Stimulated activated CD8-positive, alpha-beta memory T cell treated with anti-CD3 and anti-CD28 coated beads, Interleukin-2, amount 100 ng/mL, for 48 hours (primary cell): ENCODE measurements around the gene SERINC3.

ENCODE experiments used
- DNase-seq, 2 donors: peaks; one replicate each; pipeline ENCODE4 v3.0.0-alpha.2; 2020; ENCODE audit warnings: low read depth in 2 of 2

The SERINC3 gene

GRCh38 chr20:44532981-44533331 lies 11.1 kb upstream of the SERINC3 start:
- no peak for DNase-seq

DNA sequence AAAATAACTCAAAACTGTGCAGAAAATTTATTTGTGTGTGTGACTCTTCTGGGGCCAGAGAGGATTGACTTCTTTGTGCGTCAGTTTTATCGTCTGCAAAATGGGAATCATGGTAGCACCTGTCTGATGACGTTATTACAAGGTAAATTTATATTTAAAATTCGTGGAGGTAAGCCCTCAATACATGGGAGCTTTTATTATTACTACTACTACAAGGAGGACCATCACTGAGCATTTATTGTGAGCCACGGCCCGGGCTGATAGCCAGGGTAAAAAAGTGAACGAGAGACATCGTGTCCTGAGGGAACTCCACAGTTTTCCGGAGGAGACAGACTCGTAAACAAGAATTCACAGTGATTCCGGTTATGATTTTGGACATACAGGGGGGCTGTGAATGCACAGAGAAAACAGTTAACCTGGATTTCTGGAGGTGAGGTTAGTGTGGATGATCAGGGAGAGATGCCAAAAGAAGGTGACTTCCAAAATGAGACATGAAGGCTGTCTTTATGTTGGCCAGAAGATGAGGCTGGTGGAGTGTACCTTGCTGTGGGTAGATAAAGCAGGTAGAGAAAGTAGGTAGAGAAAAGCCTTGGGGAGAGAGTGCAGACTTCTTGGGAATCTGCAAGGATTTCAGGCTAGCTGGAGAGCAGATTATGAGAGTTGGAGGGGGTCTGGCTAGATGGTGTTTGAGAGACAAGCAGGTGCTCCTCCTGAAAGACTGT lies 10.6 kb upstream of the SERINC3 start:
- DNase-seq, result no peak

DNA sequence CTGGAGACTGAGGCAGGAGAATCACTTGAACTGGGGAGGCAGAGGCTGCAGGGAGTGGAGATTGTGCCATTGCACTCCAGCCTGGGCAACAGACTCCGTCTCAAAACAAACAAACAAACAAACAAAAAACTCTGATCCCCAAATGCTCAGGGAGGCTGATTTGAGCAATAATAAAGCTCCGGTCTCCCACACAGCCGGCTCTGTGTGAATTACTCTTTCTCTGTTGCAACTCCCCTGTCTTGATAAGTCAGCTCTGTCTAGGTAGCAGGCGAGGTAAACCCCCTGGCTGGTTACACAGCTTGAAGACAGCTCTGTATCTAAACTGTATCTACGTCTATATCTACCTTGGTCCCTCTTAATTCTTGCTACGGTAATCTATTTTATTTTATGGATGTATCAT lies 6.4 kb upstream of the SERINC3 start:
- no peak for DNase-seq

- no peak for DNase-seq
These were observed 5.9 kb upstream of the SERINC3 start for GRCh38 chr20:44527716-44528199.

DNA sequence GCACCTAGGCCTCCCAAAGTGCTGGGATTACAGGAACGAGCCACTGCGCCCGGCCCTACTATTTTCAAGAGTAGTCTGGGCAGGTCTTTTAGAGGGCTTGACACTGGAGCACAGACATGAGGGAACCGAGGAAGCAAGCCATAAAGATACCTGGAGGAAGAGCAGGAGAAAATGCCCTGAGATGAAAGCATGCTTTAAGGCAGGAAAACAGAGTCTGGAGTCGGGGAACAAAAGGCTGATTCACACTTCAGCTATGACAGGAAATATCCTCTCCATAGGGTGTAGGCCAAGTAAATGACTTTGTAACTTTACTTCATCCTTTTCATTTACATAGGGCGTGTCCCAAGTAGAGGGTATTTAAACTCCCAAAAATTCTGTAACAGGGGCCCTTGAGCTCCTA lies 4.3 kb upstream of the SERINC3 start:
- no peak for DNase-seq

- no peak for DNase-seq
These were observed 1.9 kb upstream of the SERINC3 start for GRCh38 chr20:44523746-44524145.

GRCh38 chr20:44522841-44523240 lies 971 bp upstream of the SERINC3 start:
- DNase-seq, result no peak

- DNase-seq, result no peak
These were observed 989 bp downstream of the SERINC3 start for GRCh38 chr20:44520881-44521280.

- no peak for DNase-seq
These were observed 3.6 kb downstream of the SERINC3 start for GRCh38 chr20:44518248-44518647.

- no peak for DNase-seq
These were observed 4.4 kb downstream of the SERINC3 start for GRCh38 chr20:44517454-44517853.

DNA sequence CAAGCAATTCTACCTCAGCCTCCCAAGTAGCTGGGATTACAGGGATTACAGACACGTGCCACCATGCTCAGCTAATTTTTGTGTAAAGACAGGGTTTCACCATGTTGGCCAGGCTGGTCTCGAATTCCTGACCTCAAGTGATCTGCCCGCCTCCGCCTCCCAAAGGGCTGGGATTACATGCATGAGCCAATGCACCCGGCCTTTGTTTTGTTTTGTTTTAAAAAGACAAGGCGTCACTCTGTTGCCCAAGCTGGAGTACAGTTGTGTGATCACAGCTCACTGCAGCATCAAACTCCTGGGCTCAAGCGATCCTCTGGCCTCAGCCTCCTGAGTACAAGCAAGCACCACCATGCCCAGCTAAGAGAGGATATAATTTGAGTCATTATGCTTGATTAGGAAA lies 5.4 kb downstream of the SERINC3 start:
- DNase-seq, result no peak

DNA sequence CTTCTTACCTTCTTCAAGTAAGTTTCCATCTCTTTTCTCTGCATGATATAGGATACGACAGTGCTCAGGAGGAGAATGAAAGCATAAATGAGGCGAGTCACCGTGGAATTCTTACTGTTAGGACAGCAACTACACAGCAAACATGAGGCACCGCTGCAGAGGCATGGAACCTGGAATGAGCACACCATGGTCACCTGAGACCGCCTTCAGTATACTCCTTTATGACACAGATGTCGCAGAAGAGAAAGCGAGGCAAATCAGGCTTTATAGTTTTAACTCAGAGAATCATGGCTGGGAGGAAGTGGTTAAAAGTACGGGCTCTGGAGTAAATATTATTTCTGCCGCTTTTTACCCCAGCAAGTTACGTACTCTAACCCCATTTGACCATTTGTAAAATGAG lies 8.0 kb downstream of the SERINC3 start:
- no peak for DNase-seq

DNA sequence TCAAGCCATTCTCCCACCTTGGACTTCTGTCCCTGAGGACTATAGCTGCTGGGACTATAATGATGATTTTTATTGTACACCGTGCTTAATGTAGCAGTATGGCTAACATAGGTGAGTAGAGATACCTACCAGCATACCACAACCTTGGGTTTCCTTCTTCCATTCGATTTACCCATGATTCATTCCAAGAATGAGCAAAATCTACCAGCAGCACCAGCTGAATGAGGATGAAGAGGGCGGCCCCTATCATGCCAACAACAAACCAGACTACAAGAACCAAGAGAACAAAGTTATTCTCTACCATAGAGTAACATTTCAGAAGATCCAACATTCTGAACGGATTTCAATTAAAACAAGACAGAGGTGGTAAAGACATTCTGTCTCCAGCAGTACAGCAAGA lies 12.1 kb downstream of the SERINC3 start:
- DNase-seq, result no peak

GRCh38 chr20:44504402-44505307 lies 17.2 kb downstream of the SERINC3 start:
- DNase-seq, result no peak

DNA sequence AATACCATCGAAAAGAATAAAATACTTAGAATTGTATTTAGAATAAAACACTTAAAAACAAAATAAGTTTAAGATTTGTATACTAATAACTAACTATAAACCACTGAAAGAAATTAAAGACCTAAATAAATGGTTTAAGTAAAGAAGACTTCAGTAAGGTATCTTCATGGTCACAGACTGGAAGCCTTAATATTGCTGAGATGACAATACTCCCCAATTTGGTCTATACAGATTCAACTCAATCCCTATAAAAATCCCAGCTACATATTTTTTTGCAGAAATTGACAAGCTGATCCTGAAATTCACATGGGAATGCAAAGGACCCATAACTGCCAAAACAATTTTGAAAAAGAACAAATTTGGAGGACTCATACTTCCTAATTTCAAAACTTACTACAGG lies 18.9 kb downstream of the SERINC3 start:
- no peak for DNase-seq

DNA sequence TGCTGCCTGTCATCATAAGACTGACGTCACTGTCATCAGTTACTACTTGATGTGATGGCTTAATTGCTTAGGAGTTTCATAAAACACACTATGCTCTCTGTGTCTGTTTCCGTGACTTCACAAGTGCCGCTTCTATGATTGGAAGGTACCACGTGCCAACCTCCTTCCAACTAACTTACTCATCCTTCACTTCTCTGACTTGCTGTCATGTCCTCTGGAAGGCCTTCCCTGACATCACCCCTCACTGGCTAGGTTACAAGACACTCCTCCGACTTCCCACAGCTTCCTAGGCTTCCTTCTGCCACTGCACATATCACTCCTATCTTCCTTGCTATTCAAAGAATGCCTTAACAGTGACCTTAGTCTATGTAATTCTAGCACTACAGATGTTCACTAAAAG lies 20.4 kb downstream of the SERINC3 start:
- no peak for DNase-seq

DNA sequence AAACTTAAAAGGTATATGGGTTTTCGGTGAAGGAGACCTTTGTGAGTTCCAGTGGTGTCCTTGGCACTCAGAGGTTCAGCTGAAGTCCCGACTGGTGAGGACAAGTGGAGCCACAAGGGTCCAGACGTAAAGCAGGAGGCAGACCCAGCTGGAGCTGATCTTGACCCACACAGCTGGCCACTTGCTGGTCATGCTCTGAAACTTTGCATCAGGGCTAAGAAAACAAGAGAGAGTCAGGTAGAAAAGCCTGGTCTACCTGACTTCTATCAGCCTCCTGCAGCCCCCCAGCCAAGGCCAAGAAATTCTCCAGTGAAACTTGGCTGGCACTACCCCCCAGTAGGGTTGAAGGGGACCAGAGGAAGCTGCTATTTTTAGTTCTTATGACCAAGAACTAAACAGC lies 21.6 kb downstream of the SERINC3 start:
- DNase-seq, result no peak

DNA sequence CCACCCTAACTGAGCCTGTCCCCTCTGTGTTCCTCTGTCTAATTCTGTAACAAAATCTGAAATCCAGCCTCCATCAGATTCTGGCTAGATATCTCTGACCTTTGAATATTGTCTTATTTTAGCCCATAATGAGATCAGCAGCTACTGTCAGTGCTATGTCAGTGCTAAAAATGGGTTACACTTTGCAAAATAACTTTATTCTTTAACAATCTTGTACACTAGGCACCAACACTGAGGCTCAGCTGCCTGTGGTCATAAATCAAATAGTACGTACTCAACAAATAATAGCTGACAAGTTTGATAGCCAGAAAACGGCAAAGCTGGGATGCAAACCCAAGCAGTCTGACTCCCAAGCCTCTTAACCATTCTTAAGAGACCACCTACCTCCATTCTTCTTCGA lies 24.1 kb downstream of the SERINC3 start:
- no peak for DNase-seq

GRCh38 chr20:44496976-44497375 lies 24.9 kb downstream of the SERINC3 start:
- peak in 1 of 2 donors; percentile 37 for DNase-seq

GRCh38 chr20:44495802-44496481 lies 25.9 kb downstream of the SERINC3 start:
- no peak for DNase-seq

DNA sequence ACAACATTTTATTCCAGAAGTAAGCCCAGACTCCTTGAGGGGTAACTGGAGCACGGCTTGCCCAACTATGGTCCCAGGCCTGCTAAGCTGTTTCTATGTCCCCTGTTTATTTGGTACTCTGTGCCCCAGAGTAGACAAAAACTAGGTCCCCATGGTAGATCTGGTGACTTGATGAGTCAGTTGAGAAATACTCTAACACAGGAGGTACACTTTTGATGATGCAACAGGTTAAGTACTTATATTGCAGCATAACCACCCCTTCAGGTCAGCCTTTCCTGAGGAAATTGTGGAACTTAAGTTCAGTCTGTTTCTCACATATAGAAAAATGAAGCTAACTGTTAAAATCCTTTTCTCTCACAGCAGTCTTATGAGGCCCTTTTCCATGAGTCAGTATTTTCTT lies 26.6 kb downstream of the SERINC3 start:
- DNase-seq, result no peak

DNA sequence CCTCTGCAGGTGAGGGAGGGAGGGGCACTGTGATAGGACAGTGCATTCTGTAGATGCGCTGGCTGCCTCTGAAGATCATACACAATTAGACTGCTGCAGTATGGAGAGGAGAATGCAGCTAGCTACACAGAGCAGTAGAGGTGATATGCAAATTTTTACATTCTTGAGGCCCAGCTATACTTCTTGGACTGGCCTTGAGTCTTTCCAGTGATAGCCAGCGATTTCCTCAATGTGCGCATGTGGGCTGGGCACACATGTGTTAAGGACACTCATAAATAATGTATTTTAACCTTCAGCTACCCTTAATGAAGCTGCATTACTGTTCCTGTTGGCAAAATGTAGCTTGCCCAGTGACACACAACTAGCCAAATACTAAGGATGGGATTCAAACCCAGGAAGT lies 27.2 kb downstream of the SERINC3 start:
- no peak for DNase-seq

DNA sequence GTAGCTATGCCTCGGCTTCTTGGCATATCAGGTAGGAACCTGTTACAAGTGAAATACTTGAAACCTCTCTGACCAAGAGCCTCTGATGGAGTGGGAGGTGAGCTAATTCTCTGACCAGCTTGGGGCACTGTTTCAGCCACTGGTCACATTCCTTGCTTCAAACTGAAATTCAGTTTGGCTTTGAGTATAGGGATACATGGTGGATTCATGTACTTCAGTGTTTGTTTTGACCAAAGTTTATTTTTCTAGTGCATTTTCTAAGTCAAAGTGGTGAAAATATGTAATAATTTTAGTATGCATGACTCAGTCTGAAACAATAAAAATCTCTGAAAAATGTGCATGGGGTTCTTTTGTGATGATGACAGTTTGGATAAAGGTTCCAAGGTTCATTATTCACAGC lies 27.6 kb downstream of the SERINC3 start:
- no peak for DNase-seq
